ENCODE measurements around the gene AATK.
"Not testable (repeated sequence)": the region's sequence is repeated elsewhere in the genome, so short reads cannot be mapped to it uniquely, and the experiment has no call there.

The AATK gene

GRCh38 chr17:81092518-81093095, 73.4 kb downstream of the AATK start:
- no peak for DNase-seq (ENCODE audit: low spot score)

GRCh38 chr17:81091774-81092517, 74.1 kb downstream of the AATK start:
- DNase-seq (ENCODE audit: low spot score): no peak

GRCh38 chr17:81091154-81091553, 74.9 kb downstream of the AATK start:
- no peak for DNase-seq (ENCODE audit: low spot score)

GRCh38 chr17:81090361-81091136, 75.5 kb downstream of the AATK start:
- peak; percentile 53 for DNase-seq (ENCODE audit: low spot score)

DNA sequence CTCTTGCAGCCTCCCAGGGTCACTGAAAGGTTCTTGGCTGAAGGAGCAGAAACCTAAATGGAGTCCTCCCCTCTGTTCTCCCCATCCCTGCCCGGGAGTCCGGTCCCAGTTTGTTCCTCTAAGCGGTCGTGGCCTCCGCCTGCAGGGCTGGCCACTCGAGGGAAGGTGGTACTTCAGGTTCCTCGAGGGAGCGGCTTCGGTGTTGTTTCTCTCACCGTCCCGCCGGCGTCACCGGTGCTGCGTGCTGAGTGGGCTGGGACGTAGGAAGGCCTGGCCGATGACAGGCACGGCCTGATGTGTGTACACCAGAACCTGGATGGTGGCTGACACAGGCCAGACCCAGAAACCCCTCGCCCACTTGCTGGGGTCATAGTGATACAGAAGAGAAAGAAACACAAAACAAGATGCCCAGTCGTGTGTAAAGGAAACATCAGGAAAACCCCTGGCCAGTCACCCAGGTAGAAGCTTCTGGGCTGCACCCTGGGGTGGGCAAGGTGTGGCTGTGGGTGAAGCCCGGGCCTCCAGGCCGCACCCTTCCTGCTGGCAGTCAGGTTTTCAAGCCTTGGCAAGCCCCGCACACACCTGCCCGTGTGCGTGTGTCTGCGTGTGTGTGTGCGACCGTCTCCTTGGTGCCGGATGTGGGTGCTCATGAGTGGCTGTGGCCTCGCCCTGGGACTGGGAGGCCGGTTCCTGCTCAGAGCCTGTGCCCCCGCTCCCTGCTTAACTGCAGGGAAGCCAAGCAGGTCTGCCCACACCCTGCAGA, 79.1 kb downstream of the AATK start:
- DNase-seq (ENCODE audit: low spot score): no peak

DNA sequence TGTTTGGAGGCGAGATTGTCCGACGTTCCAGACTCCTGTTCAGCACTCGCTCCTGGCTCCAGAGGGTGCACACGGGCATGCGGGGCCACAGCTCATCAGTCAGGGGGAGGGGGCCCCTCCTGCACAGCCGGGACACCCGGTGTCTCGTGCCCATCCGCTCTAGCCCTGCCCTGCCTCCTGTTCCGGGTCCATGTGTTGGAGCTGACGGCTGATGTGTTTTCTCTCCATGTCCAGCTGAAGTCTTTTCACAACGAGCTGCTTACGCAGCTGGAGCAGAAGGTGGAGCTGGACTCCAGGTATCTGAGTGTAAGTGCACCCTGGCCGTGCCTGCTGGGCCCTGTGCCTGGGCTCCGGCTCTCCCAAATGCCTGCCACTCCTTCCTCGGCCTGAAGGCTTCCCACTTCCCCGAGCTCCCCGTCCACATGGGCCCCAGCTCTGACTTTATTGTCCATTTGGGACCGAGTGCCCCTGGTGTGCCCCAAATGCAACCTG, 80.6 kb downstream of the AATK start:
- no peak for DNase-seq (ENCODE audit: low spot score)

DNA sequence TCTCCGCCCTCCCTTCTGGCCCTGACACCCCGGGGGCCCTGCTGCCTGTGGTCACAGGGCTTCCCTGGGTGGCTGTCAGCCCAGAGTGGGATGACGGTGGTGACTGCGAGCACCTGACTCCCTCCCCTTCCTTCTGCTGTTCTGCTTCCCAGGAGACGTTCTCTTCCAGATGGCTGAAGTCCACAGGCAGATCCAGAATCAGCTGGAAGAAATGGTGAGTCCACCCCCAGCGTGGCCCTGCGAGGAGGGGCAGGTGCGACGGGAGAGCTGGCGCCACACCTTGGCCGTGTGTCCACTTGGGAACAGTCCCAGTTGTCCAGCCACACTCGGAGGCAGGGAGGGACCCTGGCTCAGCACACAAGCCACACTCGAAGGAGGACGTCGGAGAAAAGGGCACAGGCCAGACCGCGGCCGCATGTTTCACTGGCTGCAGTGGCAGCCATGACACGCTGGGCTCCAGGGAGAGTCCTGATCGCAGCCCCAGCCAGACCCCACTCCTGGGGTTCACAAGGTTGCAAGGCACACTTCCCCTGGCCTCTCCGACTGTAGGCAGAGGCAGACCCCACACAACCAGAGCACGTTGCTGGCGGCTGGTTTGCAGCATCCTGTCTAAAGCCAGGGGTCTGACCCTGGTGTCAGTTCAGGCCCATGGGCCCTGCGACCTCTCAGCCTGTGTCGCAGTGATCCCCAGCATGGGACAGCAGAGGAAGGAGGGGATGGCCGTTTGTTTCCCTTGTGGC, 81.2 kb downstream of the AATK start:
- DNase-seq (ENCODE audit: low spot score): no peak

DNA sequence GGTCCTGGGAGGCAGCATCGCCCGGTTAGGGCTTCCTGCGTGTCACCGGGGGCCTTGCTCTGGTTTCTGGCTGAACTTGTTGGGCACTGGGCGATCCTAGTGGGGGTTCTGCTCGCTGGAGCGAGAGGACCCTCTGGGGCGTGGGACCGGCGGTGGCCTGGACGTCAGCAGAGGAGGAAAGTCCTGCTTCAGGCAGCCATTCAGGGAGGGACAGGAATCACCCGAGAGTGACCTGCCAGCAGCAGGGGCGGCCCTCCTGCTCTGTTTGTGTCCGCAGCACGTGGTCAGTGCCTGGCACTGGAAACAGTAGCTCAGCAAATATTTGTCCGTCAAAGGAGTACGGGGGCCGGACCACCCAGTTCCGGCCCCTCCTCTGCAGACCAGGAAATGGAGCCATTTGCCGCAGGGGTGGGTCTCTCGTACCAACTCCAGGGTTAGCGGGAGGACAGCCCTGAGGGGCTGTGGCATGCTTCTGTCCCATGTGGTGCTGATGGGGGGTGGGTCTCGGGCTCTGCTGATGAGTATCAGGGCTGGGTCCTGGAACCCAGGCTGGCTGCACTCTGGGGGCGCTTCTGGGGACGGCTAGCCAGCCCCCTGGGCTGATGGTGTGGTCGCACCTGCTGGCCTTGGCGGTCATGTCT, 82.8 kb downstream of the AATK start:
- no peak for DNase-seq (ENCODE audit: low spot score)

GRCh38 chr17:81082177-81083073, 83.6 kb downstream of the AATK start:
- no peak for DNase-seq (ENCODE audit: low spot score)

- no peak for DNase-seq (ENCODE audit: low spot score)
These were observed 84.5 kb downstream of the AATK start for GRCh38 chr17:81081222-81082176.

GRCh38 chr17:81080019-81080418, 86.0 kb downstream of the AATK start:
- DNase-seq (ENCODE audit: low spot score): no peak

GRCh38 chr17:81078026-81078913, 87.8 kb downstream of the AATK start:
- DNase-seq (ENCODE audit: low spot score): not testable (repeated sequence)

DNA sequence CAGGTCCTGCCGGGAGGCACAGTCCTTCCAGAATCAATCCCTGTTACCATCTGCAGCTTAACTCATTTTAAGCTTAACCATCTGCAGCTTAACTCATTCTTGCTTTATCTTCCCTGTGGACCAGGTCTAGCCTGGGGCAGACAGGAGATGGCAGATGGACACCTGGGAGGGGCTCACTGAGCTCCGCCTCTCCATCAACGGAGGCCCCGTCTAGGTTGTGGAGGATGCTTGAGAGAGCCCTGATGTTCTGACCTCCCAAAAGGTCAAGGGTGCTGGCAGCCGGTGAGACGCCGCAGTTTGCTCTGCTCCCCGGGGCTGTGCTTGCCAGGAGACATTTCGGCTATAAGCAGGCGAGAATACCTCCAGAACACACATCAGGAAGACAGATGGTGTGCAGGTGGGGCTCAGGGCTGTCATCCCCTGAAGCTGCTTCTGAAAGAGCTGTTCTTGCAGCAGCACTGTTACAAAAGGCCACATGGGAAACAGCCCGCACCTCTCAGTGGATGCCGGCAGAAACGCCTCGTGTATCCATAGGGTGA, 89.8 kb downstream of the AATK start:
- no peak for DNase-seq (ENCODE audit: low spot score)

DNA sequence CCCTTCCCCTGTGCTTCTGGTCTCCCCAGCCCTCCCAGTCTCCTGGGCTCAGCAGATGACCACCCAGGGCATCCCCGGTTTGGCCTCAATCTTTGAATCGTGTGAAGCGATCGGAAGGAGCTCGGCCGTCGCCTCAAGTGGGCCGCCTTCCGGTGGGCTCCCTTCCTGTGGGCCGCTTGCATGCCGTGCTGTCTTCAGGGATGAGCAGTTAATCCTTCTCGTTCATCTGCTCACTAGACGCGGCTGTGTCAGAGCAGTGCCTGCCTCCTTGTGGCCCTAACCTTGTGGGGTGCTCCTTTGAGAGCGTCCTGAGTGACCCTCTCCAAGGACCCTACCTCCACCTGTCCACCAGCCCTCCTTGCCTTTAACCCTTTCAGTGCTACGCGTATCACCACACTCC, 90.7 kb downstream of the AATK start:
- no peak for DNase-seq (ENCODE audit: low spot score)

DNA sequence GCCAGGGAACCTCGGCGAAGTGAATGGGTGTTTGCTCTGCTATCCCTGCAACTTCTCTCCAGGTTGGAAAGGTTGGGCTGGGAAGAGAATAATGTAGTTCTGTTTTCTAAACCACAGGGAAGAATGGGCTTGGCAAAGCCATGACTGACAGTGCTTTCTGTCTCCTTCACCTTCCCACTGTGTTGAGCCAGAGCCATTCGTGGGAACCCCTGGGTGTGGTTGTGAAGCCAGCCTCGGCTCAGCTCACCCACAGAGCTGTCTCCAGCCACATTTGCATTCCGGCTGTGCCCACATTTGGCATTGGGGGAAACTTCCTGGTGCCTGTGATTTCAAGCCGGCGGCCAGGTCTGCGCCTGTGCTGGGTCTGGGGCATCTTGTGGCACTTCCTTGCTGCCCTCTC, 91.1 kb downstream of the AATK start:
- no peak for DNase-seq (ENCODE audit: low spot score)

- no peak for DNase-seq (ENCODE audit: low spot score)
These were observed 91.8 kb downstream of the AATK start for GRCh38 chr17:81073967-81074839.
